SK-N-SH (cell line): ENCODE data around the gene CA9. TPM values are rescaled to one million over a fixed set of nuclear protein-coding genes. Genes with fewer than 3 reads are reported as not detected.

Experiments
- CTCF ChIA-PET: fragments of 300-600, 350-600 bp; formaldehyde crosslinking; extraction: SDS; loops from one replicate; lab custom pipeline; 2021; lab: Yijun Ruan, JAX
- POLR2A ChIA-PET: fragments of 350-600 bp; sonication (Branson Sonifier 250); formaldehyde crosslinking; extraction: SDS; loops from one replicate; lab custom pipeline; 2020; ENCODE audit warnings: antibody characterized with exemption, inconsistent platforms; lab: Yijun Ruan, JAX
- DNase-seq: peaks from one replicate; pipeline ENCODE4 v3.0.0; 2012
- H2AFZ ChIP-seq: fragments of 200-600 bp; sonication (generic); 2 replicates; pipeline ENCODE4 v1.8.1; 2016; ENCODE audit warnings: antibody characterized with exemption, mild to moderate bottlenecking, low read depth
- H3F3A ChIP-seq: fragments of 200-600 bp; sonication (generic); replicated peaks from 2 replicates; pipeline ENCODE3; 2016; ENCODE audit warnings: antibody characterized with exemption, mild to moderate bottlenecking; ENCODE audit not compliant: insufficient read depth
- H3K27ac ChIP-seq, 2 experiments: fragments of 200-500 bp in 1 of 2; fragments of 200-600 bp in 1 of 2; sonication (Bioruptor generic) in 1 of 2; sonication (generic), shearing (Covaris generic) in 1 of 2; 2 replicates each; pipeline versions ENCODE4 v1.5.1 to v1.6.1; 2014 to 2016; ENCODE audit warnings: low read depth in 2 of 2, inconsistent platforms in 1 of 2, low read length in 1 of 2, mild to moderate bottlenecking in 1 of 2, mixed read lengths in 1 of 2
- H3K27me3 ChIP-seq: fragments of 200-600 bp; sonication (generic), shearing (Covaris generic); 2 replicates; pipeline ENCODE4 v1.6.1; 2016; ENCODE audit warnings: mixed run types; ENCODE audit not compliant: insufficient read depth
- H3K36me3 ChIP-seq, 2 experiments: fragments of 200-500 bp in 1 of 2; fragments of 200-600 bp in 1 of 2; sonication (Bioruptor generic) in 1 of 2; sonication (generic) in 1 of 2; replicated peaks in 1 of 2; 2 replicates each; pipeline versions ENCODE3 to v1.5.1; 2014 to 2016; ENCODE audit warnings: low read length in 1 of 2, mild to moderate bottlenecking in 1 of 2; ENCODE audit not compliant: insufficient read depth in 2 of 2, control insufficient read depth in 1 of 2
- H3K4me1 ChIP-seq, 2 experiments: fragments of 200-500 bp in 1 of 2; fragments of 200-600 bp in 1 of 2; sonication (Bioruptor generic) in 1 of 2; sonication (generic), shearing (Covaris generic) in 1 of 2; 2 replicates each; pipeline versions ENCODE4 v1.5.1 to v1.6.1; 2014 to 2016; ENCODE audit warnings: low read depth in 1 of 2, low read length in 1 of 2, mixed run types in 1 of 2; ENCODE audit not compliant: insufficient read depth in 2 of 2, control insufficient read depth in 1 of 2
- H3K4me2 ChIP-seq: fragments of 200-600 bp; sonication (generic), shearing (Covaris generic); 2 replicates; pipeline ENCODE4 v1.6.1; 2017; ENCODE audit warnings: mixed run types
- H3K4me3 ChIP-seq, 2 experiments: fragments of 200-500 bp in 1 of 2; fragments of 200-600 bp in 1 of 2; sonication (Bioruptor generic) in 1 of 2; sonication (generic), shearing (Covaris generic) in 1 of 2; 2 replicates each; pipeline versions ENCODE4 v1.5.1 to v1.8.1; 2014 to 2016; ENCODE audit warnings: low read depth in 2 of 2, inconsistent platforms in 1 of 2, low read length in 1 of 2, mild to moderate bottlenecking in 1 of 2, mixed read lengths in 1 of 2, moderate library complexity in 1 of 2
- H3K79me2 ChIP-seq: fragments of 200-600 bp; sonication (generic); 2 replicates; pipeline ENCODE4 v1.8.1; 2017; ENCODE audit warnings: mild to moderate bottlenecking; ENCODE audit not compliant: insufficient read depth
- H3K9ac ChIP-seq: fragments of 200-600 bp; sonication (generic); 2 replicates; pipeline ENCODE4 v1.6.1; 2017; ENCODE audit warnings: mixed run types
- H3K9me2 ChIP-seq: fragments of 200-600 bp; sonication (generic); 2 replicates; pipeline ENCODE4 v1.6.1; 2017; ENCODE audit warnings: mixed run types
- H3K9me3 ChIP-seq: fragments of 200-600 bp; sonication (generic); 2 replicates; pipeline ENCODE4 v1.6.1; 2017; ENCODE audit warnings: mixed run types, mild to moderate bottlenecking, moderate library complexity
- H4K20me1 ChIP-seq: fragments of 200-600 bp; sonication (generic); 2 replicates; pipeline ENCODE4 v1.6.1; 2017; ENCODE audit warnings: mild to moderate bottlenecking, mixed run types; ENCODE audit not compliant: insufficient read depth
- CHD2 ChIP-seq: fragments of 150-350 bp; IDR thresholded peaks from 2 replicates; pipeline ENCODE4 v1.6.1; 2018; ENCODE audit warnings: low read length; ENCODE audit not compliant: partially characterized antibody
- ELF1 ChIP-seq: IDR thresholded peaks from 2 replicates; pipeline ENCODE4 v1.4.0; 2012
- EP300 ChIP-seq, 2 experiments: IDR thresholded peaks; 2 replicates each; pipeline versions ENCODE4 v1.4.0 to v1.6.1; 2012; ENCODE audit warnings: borderline replicate concordance in 1 of 2, low read depth in 1 of 2, low read length in 1 of 2
- FOSL2 ChIP-seq: IDR thresholded peaks from 2 replicates; pipeline ENCODE4 v1.4.0; 2012; ENCODE audit warnings: low read depth, mild to moderate bottlenecking, moderate library complexity, borderline replicate concordance
- FOXJ3 ChIP-seq: sonication (generic); formaldehyde crosslinking; IDR thresholded peaks from 2 replicates; pipeline ENCODE4 v1.5.1; 2020; ENCODE audit warnings: mild to moderate bottlenecking, missing genetic modification reagents
- FOXM1 ChIP-seq: IDR thresholded peaks from 2 replicates; pipeline ENCODE4 v1.4.0; 2012; ENCODE audit warnings: low read depth, mild to moderate bottlenecking
- GATA2 ChIP-seq: sonication (generic); formaldehyde crosslinking; IDR thresholded peaks from 2 replicates; pipeline ENCODE4 v1.5.0; 2020; ENCODE audit warnings: mild to moderate bottlenecking, missing genetic modification reagents
- JUND ChIP-seq: IDR thresholded peaks from 2 replicates; pipeline ENCODE4 v1.4.0; 2012
- MAX ChIP-seq: IDR thresholded peaks from 2 replicates; pipeline ENCODE4 v1.4.0; 2012; ENCODE audit warnings: low read depth
- MEF2A ChIP-seq: IDR thresholded peaks from 2 replicates; pipeline ENCODE4 v1.4.0; 2012; ENCODE audit warnings: low read depth, borderline replicate concordance
- MXI1 ChIP-seq: IDR thresholded peaks from 2 replicates; pipeline ENCODE4 v1.6.1; 2012; ENCODE audit warnings: mild to moderate bottlenecking, low read depth, low read length, improper control_type of control experiment
- NFIC ChIP-seq: IDR thresholded peaks from 2 replicates; pipeline ENCODE4 v1.4.0; 2012; ENCODE audit warnings: borderline replicate concordance
- NRF1 ChIP-seq: IDR thresholded peaks from 2 replicates; pipeline ENCODE4 v1.6.1; 2012; ENCODE audit warnings: low read depth, mild to moderate bottlenecking, low read length
- POLR2AphosphoS5 ChIP-seq: IDR thresholded peaks from 2 replicates; pipeline ENCODE4 v1.6.1; 2012; ENCODE audit warnings: low read depth, low read length
- RAD21 ChIP-seq: IDR thresholded peaks from 2 replicates; pipeline ENCODE4 v1.6.1; 2012; ENCODE audit warnings: mild to moderate bottlenecking, low read length
- RCOR1 ChIP-seq: fragments of 150-350 bp; IDR thresholded peaks from 2 replicates; pipeline ENCODE4 v1.6.1; 2017; ENCODE audit warnings: antibody characterized with exemption, low read length
- RXRA ChIP-seq: IDR thresholded peaks from 2 replicates; pipeline ENCODE4 v1.4.0; 2012; ENCODE audit warnings: low read depth, mild to moderate bottlenecking, borderline replicate concordance
- SIN3A ChIP-seq: IDR thresholded peaks from 2 replicates; pipeline ENCODE4 v1.6.1; 2012; ENCODE audit warnings: low read depth, mild to moderate bottlenecking, low read length, moderate library complexity, borderline replicate concordance
- SMC3 ChIP-seq: IDR thresholded peaks from 2 replicates; pipeline ENCODE4 v1.6.1; 2012; ENCODE audit warnings: low read depth, low read length, improper control_type of control experiment
- TAF1 ChIP-seq: IDR thresholded peaks from 2 replicates; pipeline ENCODE4 v1.6.1; 2012; ENCODE audit warnings: low read depth, mild to moderate bottlenecking, low read length, moderate library complexity, borderline replicate concordance
- TCF12 ChIP-seq: IDR thresholded peaks from 2 replicates; pipeline ENCODE4 v1.4.0; 2012
- ZBTB33 ChIP-seq: IDR thresholded peaks from 2 replicates; pipeline ENCODE4 v1.4.0; 2012; ENCODE audit warnings: low read depth, borderline replicate concordance
- WGBS: methylation state at CpG from one replicate; pipeline ENCODE4 v1.1.6; 2017; ENCODE audit warnings: low lambda C conversion rate; 5-methylcytosine and 5-hydroxymethylcytosine counted together
- polyA plus RNA-seq, 3 experiments: library from polyadenylated mRNA; depleted of rRNA; stranded (reverse); fragments of >200 nt; gene quantifications; 2 replicates each; pipeline ENCODE4 v1.2.3, GENCODE V29; 2012
- TF ChIP-seq, protein P1 (sequence below): IDR thresholded peaks from 2 replicates; pipeline ENCODE4; 2012
- TF ChIP-seq, protein P2 (sequence below): fragments of 150-350 bp; IDR thresholded peaks from 2 replicates; pipeline ENCODE4 v1.6.1; 2017; ENCODE audit warnings: antibody characterized with exemption, low read length, low read depth, borderline replicate concordance
- TF ChIP-seq, protein P3 (sequence below): fragments of 200-600 bp; sonication (generic); IDR thresholded peaks from 2 replicates; pipeline ENCODE4 v1.6.1; 2017; ENCODE audit warnings: antibody characterized with exemption, mild to moderate bottlenecking, moderate library complexity
- TF ChIP-seq, protein P4 (sequence below): IDR thresholded peaks from 2 replicates; pipeline ENCODE4 v1.4.0; 2012; ENCODE audit warnings: low read depth, borderline replicate concordance

CA9 gene
- polyA plus RNA-seq, 1 of the 3 experiments (the other 2 are of a cell fraction): 1.4 TPM

DNA sequence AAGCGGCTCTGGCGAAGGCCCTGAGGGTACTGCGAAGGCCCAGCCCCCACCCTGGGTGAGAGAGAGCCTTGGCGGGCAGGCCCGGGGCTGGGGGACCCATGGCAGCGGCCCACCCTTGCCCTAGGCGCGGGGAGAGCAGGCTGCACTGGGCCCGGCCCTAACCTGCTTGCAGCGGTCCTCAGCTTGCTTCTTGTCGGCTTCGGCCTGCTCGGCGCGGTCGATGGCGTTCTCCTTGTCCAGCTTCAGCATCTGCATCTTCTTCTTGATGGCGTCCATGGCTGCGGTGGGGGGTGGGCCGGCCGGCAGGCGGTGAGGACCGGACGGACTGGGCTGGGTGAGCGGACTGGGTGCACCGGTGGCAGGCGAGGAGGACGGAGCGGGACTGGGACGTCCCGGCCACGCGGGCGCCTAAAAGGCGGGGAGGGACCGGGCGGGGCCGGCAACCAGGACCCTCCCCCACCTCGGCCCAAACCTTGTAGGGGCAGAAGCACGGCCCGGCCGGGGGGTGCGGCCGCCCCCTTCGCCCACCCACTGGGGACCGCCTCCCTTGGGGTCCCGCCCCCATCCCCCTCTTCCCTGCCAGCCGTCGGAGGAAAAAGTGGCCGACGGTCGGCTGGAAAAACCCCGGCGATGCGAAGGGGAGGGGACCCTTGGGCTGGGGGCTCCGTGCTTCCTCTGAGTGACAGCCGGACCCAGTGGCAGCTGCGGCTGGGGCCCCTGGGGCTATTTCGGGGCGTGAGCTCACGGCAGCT is 16.0 kb downstream of the CA9 start, which contains the start of gene TPM2:
Gene TPM2, minus strand, starts transcription at position 384 of the 752 bp plus-strand sequence. Its CDS starts 108 bp downstream, at position 276.
- CTCF ChIA-PET: interaction anchor here (0.8 to 2.7 kb wide), 6 partner anchors 15 to 43 kb away, joined by 3 to 21 read pairs (median 3); partner anchors contain the start of genes CCDC107 and RMRP

More for the DNA sequence above, 16.0 kb downstream of the CA9 start, which contains the start of gene TPM2:
- H3K4me2 ChIP-seq: peak within 1 kb of the TSS; percentile 91
- 42% methylated on average over 26 of the region's 61 CpGs for WGBS
- peaks cover 50% of the 10 kb centered on the region for H3F3A ChIP-seq
- peak within 1 kb of the TSS; percentile 93 to 96 for H3K27ac ChIP-seq
- H3K9me3 ChIP-seq: no peaks in the 10 kb centered on the region
- peak within 1 kb of the TSS; percentile 62 to 73 for H3K4me3 ChIP-seq
- peaks cover 11 to 13% of the 10 kb centered on the region in 2 experiments for H3K36me3 ChIP-seq
- H2AFZ ChIP-seq: peak within 1 kb of the TSS; percentile 84
- peaks cover 47% of the 10 kb centered on the region for H3K79me2 ChIP-seq
- DNase-seq: peak; percentile 73
- POLR2A ChIA-PET: interaction anchor here (1.7 kb wide), 2 partner anchors 14 to 42 kb away, joined by 5 to 8 read pairs; no protein-coding TSS in a partner anchor
- H3K27me3 ChIP-seq: no peaks in the 10 kb centered on the region
- TF ChIP-seq GATA2 (CRISPR knock-in tag): no peak
- TF ChIP-seq RAD21: no peak
- TF ChIP-seq NRF1: no peak
- no peak for TF ChIP-seq MEF2A
- TF ChIP-seq ELF1: no peak
- TF ChIP-seq JUND: no peak
- no peak for TF ChIP-seq EP300 (IDR thresholded peaks at IDR 0.05; ENCODE audit: borderline replicate concordance in 1 of 2, low read depth in 1 of 2, low read length in 1 of 2)
- no peak for TF ChIP-seq FOXJ3
- peak; percentile 67; the same call in 1 of the 2 replicates for TF ChIP-seq TAF1
- TF ChIP-seq, protein P1, sequence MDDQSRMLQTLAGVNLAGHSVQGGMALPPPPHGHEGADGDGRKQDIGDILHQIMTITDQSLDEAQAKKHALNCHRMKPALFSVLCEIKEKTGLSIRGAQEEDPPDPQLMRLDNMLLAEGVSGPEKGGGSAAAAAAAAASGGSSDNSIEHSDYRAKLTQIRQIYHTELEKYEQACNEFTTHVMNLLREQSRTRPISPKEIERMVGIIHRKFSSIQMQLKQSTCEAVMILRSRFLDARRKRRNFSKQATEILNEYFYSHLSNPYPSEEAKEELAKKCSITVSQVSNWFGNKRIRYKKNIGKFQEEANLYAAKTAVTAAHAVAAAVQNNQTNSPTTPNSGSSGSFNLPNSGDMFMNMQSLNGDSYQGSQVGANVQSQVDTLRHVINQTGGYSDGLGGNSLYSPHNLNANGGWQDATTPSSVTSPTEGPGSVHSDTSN: 0 out of 2 replicates have a peak, but pooled peaks have one; percentile 2
- TF ChIP-seq ZBTB33: no peak
- TF ChIP-seq RXRA: no peak
- TF ChIP-seq, protein P2, sequence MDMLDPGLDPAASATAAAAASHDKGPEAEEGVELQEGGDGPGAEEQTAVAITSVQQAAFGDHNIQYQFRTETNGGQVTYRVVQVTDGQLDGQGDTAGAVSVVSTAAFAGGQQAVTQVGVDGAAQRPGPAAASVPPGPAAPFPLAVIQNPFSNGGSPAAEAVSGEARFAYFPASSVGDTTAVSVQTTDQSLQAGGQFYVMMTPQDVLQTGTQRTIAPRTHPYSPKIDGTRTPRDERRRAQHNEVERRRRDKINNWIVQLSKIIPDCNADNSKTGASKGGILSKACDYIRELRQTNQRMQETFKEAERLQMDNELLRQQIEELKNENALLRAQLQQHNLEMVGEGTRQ: no peak
- TF ChIP-seq, protein P3, sequence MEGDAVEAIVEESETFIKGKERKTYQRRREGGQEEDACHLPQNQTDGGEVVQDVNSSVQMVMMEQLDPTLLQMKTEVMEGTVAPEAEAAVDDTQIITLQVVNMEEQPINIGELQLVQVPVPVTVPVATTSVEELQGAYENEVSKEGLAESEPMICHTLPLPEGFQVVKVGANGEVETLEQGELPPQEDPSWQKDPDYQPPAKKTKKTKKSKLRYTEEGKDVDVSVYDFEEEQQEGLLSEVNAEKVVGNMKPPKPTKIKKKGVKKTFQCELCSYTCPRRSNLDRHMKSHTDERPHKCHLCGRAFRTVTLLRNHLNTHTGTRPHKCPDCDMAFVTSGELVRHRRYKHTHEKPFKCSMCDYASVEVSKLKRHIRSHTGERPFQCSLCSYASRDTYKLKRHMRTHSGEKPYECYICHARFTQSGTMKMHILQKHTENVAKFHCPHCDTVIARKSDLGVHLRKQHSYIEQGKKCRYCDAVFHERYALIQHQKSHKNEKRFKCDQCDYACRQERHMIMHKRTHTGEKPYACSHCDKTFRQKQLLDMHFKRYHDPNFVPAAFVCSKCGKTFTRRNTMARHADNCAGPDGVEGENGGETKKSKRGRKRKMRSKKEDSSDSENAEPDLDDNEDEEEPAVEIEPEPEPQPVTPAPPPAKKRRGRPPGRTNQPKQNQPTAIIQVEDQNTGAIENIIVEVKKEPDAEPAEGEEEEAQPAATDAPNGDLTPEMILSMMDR: no peak
- TF ChIP-seq, protein P4, sequence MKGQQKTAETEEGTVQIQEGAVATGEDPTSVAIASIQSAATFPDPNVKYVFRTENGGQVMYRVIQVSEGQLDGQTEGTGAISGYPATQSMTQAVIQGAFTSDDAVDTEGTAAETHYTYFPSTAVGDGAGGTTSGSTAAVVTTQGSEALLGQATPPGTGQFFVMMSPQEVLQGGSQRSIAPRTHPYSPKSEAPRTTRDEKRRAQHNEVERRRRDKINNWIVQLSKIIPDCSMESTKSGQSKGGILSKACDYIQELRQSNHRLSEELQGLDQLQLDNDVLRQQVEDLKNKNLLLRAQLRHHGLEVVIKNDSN: no peak
- no peak for TF ChIP-seq MXI1
- peak; percentile 29; the same call in 1 of the 2 replicates for TF ChIP-seq MAX
- TF ChIP-seq FOSL2: no peak
- TF ChIP-seq SMC3: no peak
- peak; percentile 21; the same call in 1 of the 2 replicates for TF ChIP-seq SIN3A
- no peak for TF ChIP-seq TCF12
- no peak for TF ChIP-seq CHD2
- no peak for TF ChIP-seq NFIC
- no peak for TF ChIP-seq RCOR1
- peak; percentile 91 for TF ChIP-seq POLR2AphosphoS5
- no peak for TF ChIP-seq FOXM1
- H3K4me1 ChIP-seq: peaks cover 19 to 34% of the 10 kb centered on the region in 2 experiments; a peak in 3 of 4 replicates
- H3K9ac ChIP-seq: peak within 1 kb of the TSS; percentile 95
- H3K9me2 ChIP-seq: no peaks in the 10 kb centered on the region
- peaks cover 43% of the 10 kb centered on the region for H4K20me1 ChIP-seq
